HG03558 (cell line): ENCODE results near the gene MBLAC2.
A peak's percentile ranks its signal among the peaks of the same experiment; 100 is the strongest.

Source experiments
- ATAC-seq: cut with Tn5 transposase; IDR thresholded peaks from one replicate; pipeline ENCODE4 v1.9.1; 2021; ENCODE audit warnings: moderate number of reproducible peaks; ENCODE audit not compliant: unreplicated experiment; ENCODE audit errors: extremely low read depth

MBLAC2 gene

DNA sequence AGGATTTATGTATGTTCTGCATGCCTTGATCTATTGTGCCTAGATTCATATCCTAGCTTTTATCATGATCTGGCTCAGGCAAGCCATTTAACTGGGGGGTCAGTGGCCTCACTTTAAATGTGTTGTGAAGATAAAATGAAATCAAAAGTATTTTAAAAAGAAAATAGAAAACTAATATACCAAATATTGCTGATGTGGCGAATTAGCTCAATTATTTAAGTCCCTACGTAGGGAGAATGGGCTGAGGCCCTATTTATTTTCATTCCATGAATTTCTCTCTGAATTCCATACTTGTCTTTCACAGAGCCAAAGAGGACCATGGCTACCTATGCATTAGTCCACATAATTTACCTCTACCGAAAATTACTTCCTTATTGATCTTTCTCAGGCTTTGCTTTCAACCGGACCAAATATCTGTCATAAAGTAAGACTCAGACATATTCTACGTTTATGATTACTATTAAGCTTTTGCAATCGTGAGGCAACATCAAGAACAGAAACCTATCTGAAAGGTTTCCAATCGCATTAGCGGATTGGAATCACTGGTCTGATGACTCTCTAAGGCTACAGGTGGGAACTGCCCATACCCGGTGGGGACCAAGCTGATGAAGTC is 1.7 kb downstream of the MBLAC2 start:
- ATAC-seq: no peak

- no peak for ATAC-seq
These were observed 13.3 kb downstream of the MBLAC2 start for GRCh38 chr5:90461288-90461687.

- no peak for ATAC-seq
These were observed 27.6 kb downstream of the MBLAC2 start for GRCh38 chr5:90446961-90447360.

DNA sequence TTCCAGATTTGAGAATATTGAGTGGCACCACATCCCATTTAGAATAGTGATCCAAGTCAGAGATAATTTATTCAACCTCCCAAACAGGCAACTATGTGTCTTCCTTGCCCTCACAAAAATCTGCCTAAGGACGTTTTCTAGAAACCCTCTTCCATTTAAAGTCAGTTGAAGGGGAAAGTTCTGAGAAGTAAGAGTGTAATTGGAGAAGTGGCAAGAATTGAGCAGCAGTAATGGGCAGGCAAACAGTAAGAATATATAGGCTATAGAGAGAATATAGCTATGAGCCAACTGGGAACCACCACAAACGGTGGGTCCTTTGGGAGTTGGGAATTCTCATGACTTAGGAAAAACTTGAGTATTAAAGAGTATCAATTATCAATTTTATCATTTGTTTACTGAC is 33.9 kb downstream of the MBLAC2 start:
- no peak for ATAC-seq

GRCh38 chr5:90438100-90438499 is 36.5 kb downstream of the MBLAC2 start:
- no peak for ATAC-seq

- no peak for ATAC-seq
These were observed 36.9 kb downstream of the MBLAC2 start for GRCh38 chr5:90437663-90438062.

- peak; percentile 49 for ATAC-seq
These were observed 40.4 kb downstream of the MBLAC2 start for GRCh38 chr5:90434116-90434714.

DNA sequence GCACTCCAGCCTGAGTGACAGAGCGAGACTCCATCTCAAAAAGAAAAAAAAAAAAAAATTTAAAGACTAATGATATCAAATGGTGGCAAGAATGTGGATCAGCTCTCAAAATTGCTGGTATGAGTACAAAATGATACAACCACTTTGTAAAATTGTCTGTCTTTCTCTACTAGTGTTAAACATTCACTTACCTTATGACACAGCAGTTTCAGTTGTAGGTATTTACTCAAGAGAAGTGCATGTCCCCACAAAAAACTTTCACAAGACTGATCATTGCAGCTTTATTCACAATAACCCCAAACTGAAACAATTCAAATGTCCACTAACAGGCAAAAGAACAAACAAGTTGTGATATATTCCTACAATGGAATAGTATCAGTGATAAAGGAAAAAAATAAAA is 50.3 kb downstream of the MBLAC2 start:
- peak; percentile 57 for ATAC-seq

- ATAC-seq: no peak
These were observed 53.4 kb downstream of the MBLAC2 start for GRCh38 chr5:90421136-90421535.

DNA sequence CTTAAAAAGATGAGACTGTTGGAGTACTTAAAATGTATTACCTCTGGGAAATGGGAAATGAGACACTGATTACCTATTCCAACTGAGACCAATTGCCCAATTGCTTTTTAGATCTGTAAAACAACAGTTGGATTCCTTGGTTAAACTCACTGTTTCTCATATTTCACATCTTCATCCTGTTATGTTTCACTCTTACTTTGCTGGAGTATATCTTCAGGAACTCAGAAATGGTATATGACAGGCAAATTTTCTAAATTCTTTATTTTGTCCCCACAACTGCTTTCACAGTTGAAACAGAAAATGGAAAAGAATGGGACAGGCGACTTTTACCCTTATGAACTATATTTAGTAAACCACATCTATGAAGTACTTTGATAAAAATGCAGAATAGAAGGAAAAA is 56.4 kb downstream of the MBLAC2 start:
- ATAC-seq: no peak

DNA sequence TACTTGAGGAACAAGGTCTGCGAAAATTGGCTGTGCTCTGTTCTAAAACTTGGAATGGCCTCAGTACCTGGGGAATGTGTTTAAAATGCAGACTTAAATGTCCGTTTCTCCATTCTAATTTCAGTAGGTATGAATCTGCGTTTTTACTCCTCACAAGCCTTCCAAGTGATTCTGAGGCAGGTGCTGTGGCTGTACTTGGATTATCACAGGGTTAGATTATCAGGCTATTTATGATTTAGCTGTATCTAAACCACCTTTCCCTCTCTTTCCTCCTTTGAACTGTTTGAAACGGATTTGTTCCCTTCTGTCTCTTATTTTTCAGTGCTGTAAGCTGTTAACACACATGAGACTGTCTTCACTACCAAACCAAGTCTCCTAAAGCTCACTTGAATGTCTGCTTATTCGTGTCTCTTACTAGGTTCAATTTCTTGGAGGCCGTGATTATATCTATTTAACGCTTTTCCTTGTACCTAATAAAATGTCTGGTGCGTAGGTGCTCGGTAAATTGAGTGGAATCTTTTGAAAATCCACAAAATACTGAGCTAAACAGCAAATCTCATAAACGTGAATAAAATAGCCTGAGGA is 64.3 kb downstream of the MBLAC2 start:
- ATAC-seq: no peak

DNA sequence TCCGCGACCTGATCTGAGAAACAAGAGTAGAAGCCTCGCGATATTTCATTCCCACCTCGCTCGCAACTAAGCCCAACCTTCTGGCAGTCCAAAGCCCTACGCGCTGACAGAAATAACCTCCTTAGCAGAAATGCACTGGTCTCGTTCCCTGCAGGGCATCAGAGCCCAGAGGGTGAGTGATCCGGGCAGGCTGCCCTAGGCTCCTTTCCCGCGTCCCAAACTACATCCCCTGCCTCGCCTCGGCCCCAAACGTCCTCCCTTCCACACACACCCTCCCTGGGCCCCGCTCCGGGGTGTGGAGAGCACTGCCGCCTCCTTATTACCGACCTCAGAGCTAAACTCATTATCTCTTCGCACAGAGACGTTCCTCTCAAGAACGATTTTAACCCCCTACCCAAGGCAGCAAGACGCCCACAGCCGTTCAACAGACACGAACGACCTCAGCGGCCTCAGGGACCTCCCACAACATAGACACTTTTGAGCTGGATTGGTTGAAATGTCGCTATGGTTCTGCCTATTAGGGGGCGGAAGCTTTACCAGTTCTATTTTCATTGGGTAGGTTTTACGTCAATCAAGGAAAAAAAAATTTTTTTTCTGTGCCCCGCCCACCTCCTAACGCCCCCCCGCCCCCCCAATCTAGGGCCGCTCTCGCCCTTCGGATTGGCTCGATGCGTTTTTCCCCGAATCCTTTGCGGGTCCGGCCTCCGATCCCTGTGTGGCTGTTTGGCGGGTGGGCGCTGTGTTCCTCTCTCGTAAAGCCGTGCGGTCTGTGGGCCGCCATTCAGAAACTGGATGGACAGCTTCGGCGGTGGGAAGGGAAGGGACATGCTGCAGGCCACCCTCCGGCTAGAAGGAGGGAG is 65.0 kb downstream of the MBLAC2 start, which contains the start of gene CETN3:
Gene CETN3 (minus strand): TSS at position 439 of the 860 bp plus-strand sequence. CDS start 95 bp downstream, at position 344.
- ATAC-seq: peak; percentile 88

DNA sequence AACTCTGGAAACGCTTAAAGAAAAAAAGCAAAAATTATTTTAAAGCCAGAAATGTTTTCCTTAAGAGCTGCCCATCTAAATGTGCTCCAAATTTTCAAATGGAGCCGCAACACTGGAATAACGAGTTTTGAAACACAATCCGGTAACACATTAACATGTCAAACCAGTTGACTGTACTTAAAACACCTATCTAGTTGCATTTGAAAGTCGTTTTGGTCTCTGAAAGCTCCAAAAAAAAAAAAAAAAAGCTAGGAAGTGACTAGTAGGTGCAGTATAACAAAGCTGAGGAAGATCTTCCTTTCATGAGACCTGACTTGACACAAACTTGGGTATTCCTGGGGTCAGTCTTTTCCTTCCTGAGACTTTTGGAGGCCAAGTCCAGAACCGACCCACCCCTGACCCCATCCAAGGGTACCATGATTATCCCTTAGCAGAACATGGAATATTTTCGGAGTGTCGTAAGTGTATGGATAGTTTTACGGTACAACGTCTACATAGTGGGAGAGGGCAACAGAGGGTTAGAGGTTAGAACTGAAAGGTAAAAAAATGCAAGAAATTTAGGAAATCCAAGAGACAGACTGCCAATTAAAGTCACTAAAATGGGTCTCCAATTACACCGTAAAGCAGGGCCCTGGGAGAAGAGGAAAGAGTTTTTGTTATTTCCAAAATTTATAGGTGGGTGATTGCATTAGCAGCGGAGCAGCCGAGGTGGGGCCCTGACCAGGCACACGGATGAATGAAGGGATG is 65.8 kb downstream of the MBLAC2 start:
- ATAC-seq: peak; percentile 0
